ENCODE measurements around the gene SPAG16.

Gene SPAG16

GRCh38 chr2:213544940-213545339, 260.7 kb downstream of the SPAG16 start:
- Mint-ChIP-seq H3K27me3 (ENCODE audit: low read depth) (peaks cover 4% of the 10 kb centered on the region), H3K9me3 (no peaks in the 10 kb centered on the region), H3K4me1 (no peaks in the 10 kb centered on the region), H3K27ac (no peak overlapping the region), H3K4me3 (no peak overlapping the region), H3K36me3 (ENCODE audit: low read depth) (no peaks in the 10 kb centered on the region)
- TF ChIP-seq CTCF (IDR thresholded peaks at IDR 0.05; ENCODE audit: unreplicated experiment in 3 of 3): no peak

GRCh38 chr2:213545481-213545880, 261.2 kb downstream of the SPAG16 start:
- Mint-ChIP-seq H3K4me1 (no peaks in the 10 kb centered on the region), H3K27me3 (ENCODE audit: low read depth) (peaks cover 4% of the 10 kb centered on the region)

DNA sequence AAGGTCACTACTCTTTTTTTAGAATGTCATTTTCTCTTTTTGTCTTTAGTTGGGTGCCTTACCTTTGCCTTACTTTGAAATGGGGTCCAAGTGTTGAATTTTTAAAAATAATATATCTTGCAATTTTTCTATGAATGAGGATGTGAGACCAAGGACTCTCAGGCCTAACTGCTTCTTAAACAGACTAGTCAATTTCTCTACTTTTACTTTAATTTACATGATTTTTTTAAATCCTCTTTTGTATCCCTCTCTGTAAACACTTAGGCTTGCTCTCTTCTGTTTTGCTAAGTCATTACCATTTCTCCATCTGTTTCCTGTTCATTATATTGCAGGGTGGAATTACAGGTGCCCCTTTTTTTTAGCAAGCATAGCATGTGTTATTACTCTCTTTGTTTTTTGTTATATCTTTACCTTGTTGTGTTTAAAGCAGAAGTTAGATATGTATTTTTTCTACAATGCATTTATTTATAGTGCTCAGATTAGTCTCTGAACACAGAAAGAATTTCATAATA, 261.8 kb downstream of the SPAG16 start:
- Mint-ChIP-seq H3K4me3 (no peak overlapping the region), H3K9me3 (no peaks in the 10 kb centered on the region), H3K27me3 (ENCODE audit: low read depth) (peaks cover 1% of the 10 kb centered on the region), H3K36me3 (ENCODE audit: low read depth) (no peaks in the 10 kb centered on the region), H3K27ac (no peak overlapping the region), H3K4me1 (no peaks in the 10 kb centered on the region)
- no peak for TF ChIP-seq CTCF (IDR thresholded peaks at IDR 0.05; ENCODE audit: unreplicated experiment in 3 of 3)

More at GRCh38 chr2:213545481-213545880, 261.2 kb downstream of the SPAG16 start:
- no peak overlapping the region for H3K4me3 Mint-ChIP-seq
- no peaks in the 10 kb centered on the region for H3K36me3 Mint-ChIP-seq (ENCODE audit: low read depth)
- H3K27ac Mint-ChIP-seq: no peak overlapping the region
- no peak for TF ChIP-seq CTCF (IDR thresholded peaks at IDR 0.05; ENCODE audit: unreplicated experiment in 3 of 3)
- no peaks in the 10 kb centered on the region for H3K9me3 Mint-ChIP-seq

GRCh38 chr2:213551526-213551925, 267.3 kb downstream of the SPAG16 start:
- no peak for TF ChIP-seq CTCF (IDR thresholded peaks at IDR 0.05; ENCODE audit: unreplicated experiment in 3 of 3)
- Mint-ChIP-seq H3K4me1 (no peaks in the 10 kb centered on the region), H3K27me3 (ENCODE audit: low read depth) (no peaks in the 10 kb centered on the region), H3K9me3 (no peaks in the 10 kb centered on the region), H3K27ac (no peak overlapping the region), H3K36me3 (ENCODE audit: low read depth) (no peaks in the 10 kb centered on the region), H3K4me3 (no peak overlapping the region)

GRCh38 chr2:213559053-213559452, 274.8 kb downstream of the SPAG16 start:
- no peaks in the 10 kb centered on the region for H3K27me3 Mint-ChIP-seq (ENCODE audit: low read depth)
- H3K4me1 Mint-ChIP-seq: no peaks in the 10 kb centered on the region
- H3K27ac Mint-ChIP-seq: no peak overlapping the region
- H3K9me3 Mint-ChIP-seq: no peaks in the 10 kb centered on the region
- H3K36me3 Mint-ChIP-seq (ENCODE audit: low read depth): no peaks in the 10 kb centered on the region
- no peak for TF ChIP-seq CTCF (IDR thresholded peaks at IDR 0.05; ENCODE audit: unreplicated experiment in 3 of 3)
- no peak overlapping the region for H3K4me3 Mint-ChIP-seq

GRCh38 chr2:213561759-213562158, 277.5 kb downstream of the SPAG16 start:
- H3K27me3 Mint-ChIP-seq (ENCODE audit: low read depth): no peaks in the 10 kb centered on the region
- no peak overlapping the region for H3K27ac Mint-ChIP-seq
- H3K9me3 Mint-ChIP-seq: no peaks in the 10 kb centered on the region
- no peaks in the 10 kb centered on the region for H3K4me1 Mint-ChIP-seq
- no peak for TF ChIP-seq CTCF (IDR thresholded peaks at IDR 0.05; ENCODE audit: unreplicated experiment in 3 of 3)
- no peak overlapping the region for H3K4me3 Mint-ChIP-seq
- no peaks in the 10 kb centered on the region for H3K36me3 Mint-ChIP-seq (ENCODE audit: low read depth)
